Left renal cortex interstitium (tissue), 4 donors: ENCODE results near the gene GPC5. TPM values are rescaled to one million over a fixed set of nuclear protein-coding genes. Genes with fewer than 3 reads are reported as not detected.
"Not testable (repeated sequence)": the region's sequence is repeated elsewhere in the genome, so short reads cannot be mapped to it uniquely, and the experiment has no call there.

Experiments used
- DNase-seq, 4 donors: peaks; one replicate each; pipeline ENCODE4 v3.0.0-alpha.2; 2013; ENCODE audit warnings: low read depth in 4 of 4, low spot score in 2 of 4, missing footprints in 1 of 4
- polyA plus RNA-seq, 4 donors: library from polyadenylated mRNA; unstranded; fragments of 120-200 nt; gene quantifications; one replicate each; pipeline ENCODE4 v1.2.1, GENCODE V29; 2013; ENCODE audit not compliant: insufficient read length in 4 of 4

GPC5 gene
- polyA plus RNA-seq, 4 donors = 3.1 to 8.6 (median 3.8) TPM

DNA sequence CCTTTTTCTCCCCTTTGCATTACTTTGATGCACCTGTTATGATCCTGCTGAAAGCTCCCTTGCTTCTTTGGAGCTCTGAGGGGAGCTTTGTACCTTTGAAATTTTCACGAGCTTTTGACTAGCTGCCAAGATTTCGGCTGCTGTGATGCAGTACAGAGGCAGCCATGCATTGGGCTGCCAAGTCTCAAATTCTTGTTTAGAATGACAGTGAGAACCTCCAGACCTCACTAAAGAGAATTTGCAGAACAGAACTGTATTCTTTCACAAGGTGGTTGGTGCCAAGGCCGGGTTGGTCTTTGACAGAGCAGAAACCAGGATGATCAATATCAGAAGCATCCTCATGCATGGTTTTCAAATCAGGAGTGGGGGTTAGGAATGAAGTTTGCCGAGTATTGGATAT lies 414.8 kb downstream of the GPC5 start:
- DNase-seq = no peak

DNA sequence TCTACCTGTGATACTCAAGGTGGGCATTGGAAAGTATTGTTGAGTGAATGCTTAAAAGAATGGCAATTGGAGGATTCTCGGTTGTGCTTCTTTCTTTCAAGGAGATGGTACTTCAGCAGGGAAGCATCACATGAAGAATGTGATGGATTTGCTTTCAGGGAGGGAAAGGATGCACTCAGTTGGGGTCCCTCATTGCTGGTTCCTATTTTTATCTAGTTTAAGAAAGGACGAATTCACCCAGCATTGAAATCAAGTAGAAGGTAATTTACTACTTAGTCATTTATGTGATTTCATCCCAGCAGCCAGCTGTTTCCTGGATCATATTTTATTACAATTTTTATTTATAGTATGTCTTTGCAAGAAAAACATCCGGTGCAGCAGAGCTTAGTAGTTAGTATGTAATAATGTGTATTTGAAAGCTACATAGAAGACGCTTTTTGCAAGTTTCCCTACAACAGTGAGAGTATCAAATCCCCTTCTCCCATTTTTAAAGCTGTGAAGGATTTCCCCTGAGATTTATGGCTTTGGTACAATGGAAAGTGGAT lies 417.9 kb downstream of the GPC5 start:
- no peak for DNase-seq

DNA sequence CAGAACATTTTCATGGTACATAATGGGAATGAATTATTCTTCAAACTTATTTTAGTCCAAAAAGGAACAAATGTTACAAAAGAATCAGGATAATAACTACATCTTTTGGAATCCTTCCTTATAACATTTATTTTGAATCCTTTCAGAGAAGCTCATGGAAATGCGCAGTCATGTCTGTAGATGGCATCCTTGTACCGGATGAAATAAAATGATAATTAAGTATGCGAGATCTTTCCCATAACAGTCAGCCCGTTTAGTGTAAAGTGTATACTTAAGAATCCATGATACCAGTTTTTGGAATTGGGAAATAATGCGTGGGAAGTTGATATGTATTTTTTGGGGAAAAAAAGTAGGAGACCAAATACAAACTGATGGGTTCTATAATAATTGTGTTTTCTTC lies 418.8 kb downstream of the GPC5 start:
- no peak for DNase-seq

DNA sequence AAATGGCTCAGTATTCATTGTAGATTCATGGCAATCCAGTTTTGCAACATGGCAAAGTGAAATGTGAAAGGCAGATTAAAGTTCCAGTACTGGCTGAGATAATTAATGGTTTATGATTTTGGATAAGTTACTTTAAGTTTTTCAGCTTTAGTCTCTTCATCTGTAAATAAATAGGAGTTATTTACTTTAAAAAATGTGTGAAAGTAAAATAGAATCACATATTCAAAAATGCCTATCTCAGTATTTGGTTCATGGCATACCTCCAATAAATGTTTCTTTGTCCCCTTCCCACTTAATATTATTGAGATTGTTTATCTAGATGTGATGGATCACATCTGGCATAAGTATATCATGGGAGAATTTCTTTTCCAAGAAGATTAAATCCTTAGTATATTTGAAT lies 426.0 kb downstream of the GPC5 start:
- DNase-seq = no peak

DNA sequence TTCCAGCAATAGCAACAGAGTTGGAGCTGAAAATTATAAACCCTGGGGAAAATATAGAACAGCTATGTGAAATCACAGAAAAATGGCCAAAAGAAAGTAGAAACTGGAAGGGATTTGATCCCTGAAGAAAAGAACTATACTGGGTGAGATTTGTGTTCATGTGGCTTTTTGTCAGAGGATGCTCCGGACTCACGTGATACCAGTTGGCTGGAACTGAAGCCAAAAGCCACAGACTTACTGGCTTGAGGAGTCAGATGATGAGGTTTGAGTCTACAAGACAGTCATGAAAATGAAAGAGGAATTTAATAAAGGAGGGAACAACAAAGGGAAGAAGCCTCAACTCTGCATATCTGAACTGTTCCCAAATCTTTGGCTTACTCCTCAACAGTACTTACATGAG lies 427.1 kb downstream of the GPC5 start:
- no peak for DNase-seq

DNA sequence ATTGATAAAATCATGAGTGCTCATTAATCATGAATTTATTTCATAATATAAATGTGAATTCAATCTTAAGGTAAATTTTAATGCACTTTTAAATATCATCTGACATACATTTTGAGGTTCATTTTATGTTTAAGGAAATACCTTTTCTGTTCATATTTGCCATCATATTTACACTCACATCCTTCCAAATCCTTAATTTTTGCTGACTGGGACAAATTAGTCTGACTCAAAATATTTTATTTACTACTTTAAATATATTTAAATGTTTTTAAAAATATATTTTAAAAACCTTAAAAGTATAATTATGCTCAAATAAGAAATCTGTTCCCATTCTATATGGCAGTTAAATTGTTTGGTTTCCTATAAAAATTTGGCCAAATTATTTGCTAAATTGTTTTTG lies 438.1 kb downstream of the GPC5 start:
- DNase-seq = no peak

DNA sequence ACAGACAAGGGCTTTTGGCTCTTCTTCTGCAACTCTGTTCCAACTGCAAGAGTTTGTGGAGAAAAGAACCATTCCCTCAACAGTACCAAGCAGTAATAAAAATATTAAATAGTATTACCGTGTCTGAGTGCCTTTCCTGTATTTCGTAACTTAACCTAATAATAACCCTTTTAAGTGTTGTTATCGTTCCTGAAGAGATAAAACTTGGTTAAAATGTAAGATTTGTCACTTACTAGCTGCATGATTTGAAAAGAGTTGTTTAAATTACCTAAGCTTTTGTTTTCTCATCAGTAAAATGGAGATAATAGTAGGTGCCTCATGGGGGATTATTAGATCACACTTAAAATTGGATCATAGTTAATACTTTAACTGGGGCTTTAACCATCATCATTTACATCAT lies 447.2 kb downstream of the GPC5 start:
- no peak for DNase-seq

DNA sequence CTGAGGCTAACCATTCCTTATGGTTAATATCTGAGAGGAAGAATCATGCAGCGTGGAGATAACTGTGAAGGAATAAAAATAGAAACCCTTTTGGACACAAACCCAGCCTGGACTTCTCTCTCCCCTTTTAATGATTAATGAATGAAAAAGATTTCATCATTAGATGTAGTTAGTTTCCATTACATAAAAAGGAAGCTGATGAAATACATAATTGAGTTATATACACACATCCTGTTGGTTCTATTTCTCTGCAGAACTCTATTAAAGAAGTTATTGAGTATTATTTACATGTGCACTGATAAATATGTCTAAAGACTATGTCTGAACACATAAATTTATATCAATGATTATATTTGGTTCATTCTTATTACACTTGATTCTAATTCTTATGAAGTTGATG lies 465.3 kb downstream of the GPC5 start:
- DNase-seq = no peak

DNA sequence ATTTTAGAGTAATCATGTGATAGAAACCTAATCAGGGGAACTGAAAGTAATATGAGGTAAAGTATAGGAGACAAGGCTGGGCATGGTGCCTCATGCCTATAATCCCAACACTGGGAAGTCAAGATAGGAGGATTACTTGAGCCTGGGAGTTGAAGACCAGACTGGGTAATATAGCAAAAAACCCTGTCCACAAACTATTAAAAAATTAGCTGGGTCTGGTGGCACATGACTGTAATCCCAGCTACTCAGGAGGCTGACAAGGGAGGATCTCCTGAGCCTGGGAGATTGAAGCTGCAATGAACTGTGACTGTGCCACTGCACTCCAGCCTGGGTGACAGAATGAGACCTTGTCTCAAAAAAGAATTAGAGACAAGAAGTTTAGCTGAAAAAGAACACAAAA lies 469.9 kb downstream of the GPC5 start:
- no peak for DNase-seq

DNA sequence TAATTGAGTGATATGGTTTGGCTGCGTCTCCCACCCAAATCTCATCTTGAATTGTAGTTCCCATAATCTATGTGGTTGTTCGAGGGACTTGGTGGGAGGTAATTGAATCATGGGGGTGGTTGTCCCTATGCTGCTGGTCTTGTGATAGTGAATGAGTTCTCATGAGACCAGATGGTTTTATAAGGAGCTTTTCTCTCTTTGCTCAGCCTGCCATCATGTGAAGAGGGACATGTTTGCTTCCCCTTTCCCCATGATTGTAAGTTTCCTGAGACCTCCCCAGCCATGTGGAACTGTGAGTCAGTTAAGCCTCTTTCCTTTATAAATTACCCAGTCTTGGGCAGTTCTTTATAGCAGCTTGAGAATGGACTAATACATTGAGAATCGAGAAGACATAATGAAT lies 480.1 kb downstream of the GPC5 start:
- DNase-seq = no peak

DNA sequence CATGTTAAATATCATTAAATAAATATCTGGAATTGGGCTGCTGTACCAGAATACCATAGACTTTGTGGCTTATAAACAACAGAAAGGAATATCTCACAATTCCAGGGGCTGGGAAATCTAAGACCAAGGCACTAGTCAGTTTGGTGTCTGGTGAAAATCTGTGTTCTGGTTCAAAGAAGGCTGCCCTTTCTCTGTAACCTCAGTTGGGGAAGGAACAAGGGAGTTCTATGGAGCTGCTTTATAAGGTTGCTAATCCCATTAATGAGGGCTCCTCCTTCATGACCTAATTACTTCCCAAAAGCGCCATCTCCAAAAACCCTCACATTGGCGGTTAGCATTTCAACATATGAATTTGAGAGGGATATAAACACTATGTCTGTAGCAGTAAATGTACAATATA lies 480.9 kb downstream of the GPC5 start:
- no peak for DNase-seq

DNA sequence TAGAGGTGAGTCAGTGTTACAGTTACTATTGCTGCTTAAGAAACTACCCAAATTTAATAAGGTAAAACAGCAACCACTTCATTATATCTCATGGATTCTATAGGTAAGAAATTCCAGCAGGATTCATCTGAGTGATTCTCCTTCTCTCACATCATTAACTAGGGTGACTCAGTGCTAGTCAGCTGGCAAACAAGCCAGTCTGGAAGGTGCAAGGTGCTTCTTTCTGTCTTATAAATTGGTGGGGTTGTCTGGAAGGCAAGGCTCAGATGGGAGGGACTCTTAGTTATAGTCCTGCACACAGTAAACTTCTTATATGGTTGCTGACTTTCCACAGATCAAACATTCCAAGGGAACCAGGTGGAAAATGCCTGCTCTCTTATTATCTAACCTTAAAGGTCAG lies 484.5 kb downstream of the GPC5 start:
- no peak for DNase-seq

DNA sequence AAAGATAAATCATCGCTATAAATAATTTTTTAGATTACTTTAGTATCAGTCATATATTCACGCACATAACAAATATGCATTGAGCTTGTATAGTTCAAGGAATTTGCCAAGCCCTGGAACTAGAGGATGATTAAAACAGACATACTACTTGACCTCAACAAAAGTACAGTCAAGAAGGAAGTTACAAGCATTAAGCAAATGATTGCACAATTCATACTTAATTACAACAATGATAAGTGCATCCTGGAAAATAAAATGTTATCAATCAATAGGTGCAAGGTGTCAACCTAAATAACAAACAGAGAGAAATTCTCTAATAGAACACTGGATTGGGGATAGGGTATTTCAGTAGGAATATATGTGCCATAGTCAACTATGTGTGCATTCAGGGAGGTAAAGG lies 491.2 kb downstream of the GPC5 start:
- DNase-seq = no peak

DNA sequence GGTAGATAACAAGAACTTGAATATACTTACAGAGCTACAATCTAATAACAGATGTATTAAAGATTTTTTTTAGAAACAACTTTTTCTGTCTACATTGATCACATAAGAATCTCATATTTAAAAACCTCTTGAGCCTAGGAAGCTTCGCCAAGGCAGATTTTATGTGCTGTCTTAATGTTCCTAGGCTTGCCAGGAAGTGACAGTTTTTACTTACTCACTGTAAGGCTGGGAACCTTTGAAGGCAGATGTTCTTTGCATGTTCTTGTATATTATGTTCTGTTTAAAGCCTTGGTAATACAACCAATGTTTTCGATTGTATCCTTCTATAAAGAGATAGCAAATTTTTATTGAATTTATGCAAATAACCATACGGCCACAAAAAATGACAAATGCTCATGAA lies 492.7 kb downstream of the GPC5 start:
- no peak for DNase-seq

DNA sequence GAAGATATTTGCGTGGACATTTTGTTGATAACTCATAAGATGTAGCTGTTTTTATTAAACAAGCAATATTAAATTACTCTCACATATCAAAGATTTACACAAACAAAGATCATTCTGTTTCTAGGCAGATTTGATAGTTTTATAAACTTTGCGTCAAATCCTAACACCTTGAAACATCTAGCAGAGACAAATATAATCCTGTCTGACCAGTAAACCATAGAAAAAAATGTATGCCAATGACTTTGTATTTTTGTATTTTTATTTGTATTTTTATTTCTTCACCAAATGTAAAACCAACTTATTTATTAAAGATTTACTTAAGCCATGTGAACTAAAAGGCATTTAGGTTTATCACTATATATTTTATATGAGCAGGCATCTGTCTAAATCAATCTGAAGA lies 494.6 kb downstream of the GPC5 start:
- DNase-seq = no peak

DNA sequence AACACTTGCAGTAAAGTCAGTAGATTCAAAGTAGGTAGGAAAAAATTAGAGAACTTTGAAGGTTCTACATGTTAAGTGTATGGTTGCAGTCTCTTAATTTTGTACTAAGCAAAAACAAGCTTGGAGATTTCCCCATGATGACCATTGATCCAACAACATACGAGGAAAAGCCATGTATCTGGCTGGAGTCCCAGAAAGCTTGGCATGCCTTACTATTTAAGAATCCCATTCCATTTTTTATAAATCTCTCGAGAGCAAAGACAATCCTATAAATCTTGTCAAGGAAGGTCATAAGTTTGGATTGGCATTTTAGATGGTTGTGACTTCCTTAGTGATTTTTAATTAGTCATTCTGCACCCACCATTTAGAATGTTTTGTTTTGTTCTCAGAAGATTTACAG lies 495.9 kb downstream of the GPC5 start:
- no peak for DNase-seq

DNA sequence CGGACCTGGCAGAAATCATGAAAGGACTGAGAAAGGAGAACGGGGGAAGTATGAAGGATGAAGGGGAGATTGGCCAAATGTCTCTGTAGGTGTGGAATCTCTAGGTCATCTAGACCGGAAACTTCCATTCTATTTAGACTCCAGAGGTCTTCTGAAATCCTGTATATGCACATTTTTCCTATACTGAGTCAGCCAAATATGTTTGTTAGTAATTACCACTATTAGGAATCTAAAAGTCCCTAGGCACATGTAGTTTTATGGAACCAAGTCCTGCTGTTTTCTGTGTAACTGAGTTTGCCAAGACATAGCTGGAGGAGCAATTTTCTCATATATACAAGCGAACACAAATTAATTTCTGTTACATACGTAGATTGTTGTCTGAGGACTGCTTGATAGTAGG lies 498.1 kb downstream of the GPC5 start:
- no peak for DNase-seq

DNA sequence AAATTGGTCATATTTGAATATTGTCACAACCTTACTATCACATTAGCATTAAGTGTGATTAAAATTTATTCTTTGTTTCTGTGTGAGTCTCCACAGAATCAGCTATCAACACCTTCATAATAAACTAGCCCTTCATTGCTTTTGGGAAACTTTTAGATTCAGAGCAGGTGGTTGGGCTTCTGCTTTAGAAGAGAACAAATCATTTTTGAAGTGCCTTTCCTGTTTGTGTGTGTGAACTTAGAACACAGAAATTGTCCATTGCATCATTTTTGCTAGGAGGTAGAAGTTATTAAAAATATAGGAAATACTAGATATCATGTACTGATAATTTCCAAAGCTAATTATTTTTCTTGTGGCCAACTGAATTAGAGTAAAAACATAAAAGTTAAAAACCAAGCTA lies 500.6 kb downstream of the GPC5 start:
- not testable (repeated sequence) for DNase-seq

DNA sequence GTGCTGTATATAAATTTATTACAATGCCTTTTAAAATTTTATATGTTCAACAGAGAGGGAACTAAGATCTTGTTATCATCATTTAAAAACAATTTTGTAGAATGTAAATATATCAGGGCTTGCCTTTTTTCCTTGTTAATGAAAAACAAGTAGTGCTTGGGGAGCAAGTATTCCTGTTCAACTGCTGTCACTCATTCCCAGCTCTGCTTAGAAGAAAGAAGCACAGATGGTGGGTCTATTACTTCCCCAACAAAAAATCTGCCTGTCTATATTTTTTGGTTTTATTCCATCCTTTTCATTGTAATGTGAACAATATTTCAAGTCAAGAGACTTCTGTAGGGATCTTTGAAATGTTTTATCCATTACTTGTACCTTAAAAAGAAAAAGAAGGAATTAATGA lies 503.9 kb downstream of the GPC5 start:
- DNase-seq = no peak

DNA sequence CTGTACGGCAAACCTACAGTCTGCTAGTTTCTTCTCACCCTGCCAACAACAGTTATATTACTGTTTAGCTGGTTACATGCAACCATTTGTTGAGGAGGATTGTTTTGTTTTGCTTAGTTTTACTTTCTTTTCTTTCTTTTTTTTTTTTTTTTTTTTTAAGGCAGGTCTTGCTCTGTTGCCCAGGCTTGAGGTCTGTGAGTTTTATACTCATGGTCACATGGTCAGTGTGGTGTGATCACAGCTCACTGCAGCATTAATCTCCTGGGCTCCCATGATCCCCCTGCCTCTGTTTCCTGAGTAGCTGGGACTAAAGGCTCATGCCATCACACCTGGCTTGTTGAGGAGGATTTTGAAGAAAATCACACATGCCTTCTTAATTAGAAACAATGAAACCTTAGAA lies 505.6 kb downstream of the GPC5 start:
- no peak for DNase-seq

DNA sequence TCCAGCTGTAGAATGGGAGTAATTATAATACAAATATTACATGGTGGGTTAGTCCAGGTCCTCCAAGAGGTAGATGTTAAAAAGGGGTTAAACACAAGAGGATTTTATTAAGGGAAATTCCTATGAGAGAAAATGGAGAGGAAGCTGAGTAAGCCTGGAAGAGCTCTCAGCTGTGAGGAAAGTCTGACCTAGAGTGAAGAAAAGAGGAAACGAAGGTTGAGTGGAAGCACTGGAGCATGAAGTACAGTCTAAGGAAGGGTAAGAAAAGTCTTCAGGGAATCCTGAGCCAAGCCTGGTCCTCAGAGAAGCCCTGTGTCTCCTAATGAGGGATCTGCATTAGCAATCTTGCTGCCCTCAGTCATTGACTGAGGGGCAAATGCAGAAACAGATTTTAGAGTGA lies 506.2 kb downstream of the GPC5 start:
- no peak for DNase-seq

DNA sequence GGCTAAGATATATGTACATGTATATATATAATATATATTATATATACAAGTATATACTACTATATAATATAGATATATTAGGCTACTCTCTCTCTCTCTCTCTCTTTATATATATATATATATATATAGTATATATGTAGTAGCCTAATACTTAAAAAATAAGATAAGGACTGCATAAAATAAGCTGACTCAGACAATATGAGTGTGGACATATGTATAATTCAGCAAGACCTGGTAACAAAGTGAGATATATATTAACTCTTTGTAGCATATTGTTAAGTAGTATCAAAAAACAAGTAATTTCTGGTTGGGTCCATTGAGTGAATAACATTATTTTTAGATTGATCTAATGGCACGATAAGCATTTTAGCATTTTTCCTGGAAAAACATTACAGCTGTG lies 509.0 kb downstream of the GPC5 start:
- DNase-seq = no peak

DNA sequence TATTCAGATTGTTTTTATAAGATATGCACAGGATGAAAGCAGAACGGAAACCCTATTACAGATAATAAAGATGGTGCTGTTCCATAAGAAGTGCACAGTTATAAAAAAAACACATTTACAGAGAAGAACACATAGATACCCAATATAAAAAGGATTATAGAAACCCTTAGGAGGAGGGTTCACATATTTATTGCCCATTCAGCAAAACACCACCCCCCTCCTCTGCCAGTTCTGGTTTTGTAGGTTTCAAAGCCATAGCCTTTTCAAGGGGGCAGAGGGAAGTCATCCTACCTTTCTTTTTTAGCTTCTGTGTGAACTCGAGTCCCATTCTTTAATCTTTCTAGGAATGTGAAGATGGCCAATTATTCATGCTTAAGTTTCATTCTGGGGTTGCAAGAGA lies 511.2 kb downstream of the GPC5 start:
- DNase-seq = no peak
